Neuronal stem cell (in vitro differentiated cells): ENCODE measurements around the gene NRTN.
"Not testable (repeated sequence)": the region's sequence is repeated elsewhere in the genome, so short reads cannot be mapped to it uniquely, and the experiment has no call there.

ENCODE experiments used
- DNase-seq: peaks from one replicate; pipeline ENCODE4 v3.0.0-alpha.2; 2013; ENCODE audit warnings: low spot score
- H2AFZ ChIP-seq: one replicate; pipeline ENCODE4 v1.6.1; 2013; ENCODE audit warnings: mild to moderate bottlenecking, low read length, inconsistent platforms
- H2AK5ac ChIP-seq: 2 replicates; pipeline ENCODE4 v1.6.1; 2013; ENCODE audit warnings: low read depth, mild to moderate bottlenecking, inconsistent platforms, low read length, moderate library complexity, mixed read lengths
- H2BK120ac ChIP-seq: 2 replicates; pipeline ENCODE4 v1.6.1; 2013; ENCODE audit warnings: low read depth, mild to moderate bottlenecking, inconsistent platforms, low read length, moderate library complexity, mixed read lengths
- H2BK12ac ChIP-seq: one replicate; pipeline ENCODE4 v1.6.1; 2013; ENCODE audit warnings: low read length, inconsistent platforms
- H2BK15ac ChIP-seq: 2 replicates; pipeline ENCODE4 v1.6.1; 2013; ENCODE audit warnings: mild to moderate bottlenecking, low read length, inconsistent platforms, mixed read lengths
- H2BK5ac ChIP-seq: one replicate; pipeline ENCODE4 v1.6.1; 2013; ENCODE audit warnings: inconsistent platforms, mild to moderate bottlenecking, low read length, moderate library complexity
- H3K14ac ChIP-seq: one replicate; pipeline ENCODE4 v1.6.1; 2013; ENCODE audit warnings: low read length, inconsistent platforms
- H3K18ac ChIP-seq: 2 replicates; pipeline ENCODE4 v1.6.1; 2013; ENCODE audit warnings: low read length, inconsistent platforms
- H3K23ac ChIP-seq: 2 replicates; pipeline ENCODE4 v1.6.1; 2013; ENCODE audit warnings: low read depth, mild to moderate bottlenecking, mixed read lengths, low read length, inconsistent platforms; ENCODE audit not compliant: poor library complexity
- H3K27ac ChIP-seq: replicated peaks from 3 replicates; pipeline ENCODE4 v1.5.1; 2013; ENCODE audit warnings: low read length, inconsistent platforms
- H3K27me3 ChIP-seq, 3 experiments: 2 replicates each; pipeline ENCODE4 v1.6.1; 2013; ENCODE audit warnings: low read length in 3 of 3, mild to moderate bottlenecking in 2 of 3, inconsistent platforms in 1 of 3, low read depth in 1 of 3, mixed read lengths in 1 of 3, moderate library complexity in 1 of 3; ENCODE audit not compliant: control insufficient read depth in 3 of 3, insufficient read depth in 3 of 3
- H3K36me3 ChIP-seq, 2 donors: replicated peaks in 1 of 2; 2 replicates each; pipeline ENCODE4 v1.6.1; 2013; ENCODE audit warnings: low read length in 2 of 2; ENCODE audit not compliant: control insufficient read depth in 2 of 2, insufficient read depth in 2 of 2
- H3K4ac ChIP-seq: 2 replicates; pipeline ENCODE4 v1.6.1; 2013; ENCODE audit warnings: inconsistent platforms, mild to moderate bottlenecking, low read length, moderate library complexity
- H3K4me1 ChIP-seq, 2 donors: 1 replicate in 1 of 2; 2 replicates in 1 of 2; pipeline ENCODE4 v1.6.1; 2013; ENCODE audit warnings: low read length in 2 of 2, low read depth in 1 of 2; ENCODE audit not compliant: control insufficient read depth in 2 of 2, insufficient read depth in 1 of 2
- H3K4me2 ChIP-seq: one replicate; pipeline ENCODE4 v1.6.1; 2013; ENCODE audit warnings: mild to moderate bottlenecking, low read length, inconsistent platforms; ENCODE audit not compliant: insufficient read depth, poor library complexity, severe bottlenecking
- H3K4me3 ChIP-seq, 2 donors: 2 replicates each; pipeline ENCODE4 v1.5.1; 2013; ENCODE audit warnings: low read length in 2 of 2, mild to moderate bottlenecking in 2 of 2, inconsistent platforms in 1 of 2, moderate library complexity in 1 of 2
- H3K79me1 ChIP-seq: one replicate; pipeline ENCODE4 v1.6.1; 2013; ENCODE audit warnings: low read depth, mild to moderate bottlenecking, inconsistent platforms, low read length, moderate library complexity
- H3K9ac ChIP-seq: one replicate; pipeline ENCODE4 v1.6.1; 2013; ENCODE audit warnings: mild to moderate bottlenecking, low read depth, low read length, inconsistent platforms; ENCODE audit not compliant: poor library complexity
- H3K9me3 ChIP-seq, 2 donors: replicated peaks in 1 of 2; 2 replicates each; pipeline versions ENCODE3 to v1.6.1; 2013; ENCODE audit warnings: low read length in 2 of 2, mild to moderate bottlenecking in 2 of 2, inconsistent platforms in 1 of 2, low read depth in 1 of 2, mixed read lengths in 1 of 2, moderate library complexity in 1 of 2; ENCODE audit not compliant: control insufficient read depth in 2 of 2, insufficient read depth in 1 of 2
- H4K8ac ChIP-seq: one replicate; pipeline ENCODE4 v1.6.1; 2013; ENCODE audit warnings: low read depth, mild to moderate bottlenecking, inconsistent platforms, low read length, moderate library complexity
- H4K91ac ChIP-seq: one replicate; pipeline ENCODE4 v1.6.1; 2013; ENCODE audit warnings: low read length, low read depth, mild to moderate bottlenecking, inconsistent platforms; ENCODE audit not compliant: poor library complexity
- WGBS, 2 donors: extraction: QIAGEN DNeasy Blood & Tissue Kit; methylation state at CpG; one replicate each; pipeline ENCODE4 v1.1.7; 2013; ENCODE audit warnings: missing lambda C conversion rate in 2 of 2, mixed read lengths in 1 of 2; ENCODE audit not compliant: insufficient read length in 2 of 2, insufficient replicate concordance in 1 of 2; ENCODE audit errors: extremely low coverage in 2 of 2; 5-methylcytosine and 5-hydroxymethylcytosine counted together

NRTN gene

GRCh38 chr19:5867201-5868136 is 62.6 kb downstream of the NRTN start:
- no peak overlapping the region for H3K27ac ChIP-seq
- no peak overlapping the region for H3K4ac ChIP-seq
- H3K79me1 ChIP-seq = peaks cover 2% of the 10 kb centered on the region
- no peaks in the 10 kb centered on the region for H3K9me3 ChIP-seq
- H3K4me3 ChIP-seq = no peak overlapping the region
- no peak overlapping the region for H2AK5ac ChIP-seq
- H3K23ac ChIP-seq = peak overlapping the region; percentile 73
- H4K8ac ChIP-seq = no peak overlapping the region
- no peak for DNase-seq
- H3K9ac ChIP-seq = no peak overlapping the region
- no peak overlapping the region for H2BK120ac ChIP-seq
- H3K14ac ChIP-seq = no peak overlapping the region
- peak overlapping the region; percentile 59 for H2AFZ ChIP-seq
- H3K4me1 ChIP-seq = peaks cover 0 to 3% of the 10 kb centered on the region in 2 donors
- H4K91ac ChIP-seq = no peak overlapping the region
- H2BK12ac ChIP-seq = no peak overlapping the region
- H3K36me3 ChIP-seq = no peaks in the 10 kb centered on the region
- peaks cover 0 to 3% (median 0%) of the 10 kb centered on the region in 3 experiments for H3K27me3 ChIP-seq
- no peak overlapping the region for H2BK15ac ChIP-seq
- no peak overlapping the region for H2BK5ac ChIP-seq
- WGBS, 2 donors = no CpG with 5 or more reads among the region's 31 CpGs
- H3K18ac ChIP-seq = no peak overlapping the region
- H3K4me2 ChIP-seq = no peak overlapping the region

DNA sequence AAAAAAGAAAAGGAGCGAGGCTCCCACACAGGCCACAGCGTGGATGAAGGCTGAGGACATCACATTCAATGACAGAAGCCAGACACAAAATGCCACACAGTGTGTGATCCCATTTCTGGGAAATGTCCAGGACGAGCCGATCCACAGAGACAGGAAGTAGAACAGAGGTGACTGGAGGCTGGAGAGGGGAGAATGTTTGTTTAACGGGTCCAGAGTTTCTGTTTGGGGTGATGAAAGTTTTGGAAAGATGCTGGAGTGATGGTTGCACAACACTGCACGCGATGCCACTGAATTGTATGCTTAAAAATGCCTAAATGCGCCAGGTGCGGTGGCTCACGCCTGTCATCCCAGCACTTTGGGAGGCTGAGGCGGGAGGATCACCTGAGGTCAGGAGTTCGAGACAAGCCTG is 66.1 kb downstream of the NRTN start:
- no peak overlapping the region for H3K4me2 ChIP-seq
- no peak overlapping the region for H3K14ac ChIP-seq
- no peak overlapping the region for H4K91ac ChIP-seq
- H2BK12ac ChIP-seq = no peak overlapping the region
- H3K4ac ChIP-seq = no peak overlapping the region
- H4K8ac ChIP-seq = no peak overlapping the region
- no peak overlapping the region for H3K27ac ChIP-seq
- H3K27me3 ChIP-seq = peaks cover 0 to 3% (median 0%) of the 10 kb centered on the region in 3 experiments
- H3K9me3 ChIP-seq = peaks cover 0 to 2% of the 10 kb centered on the region in 2 donors
- WGBS, 2 donors = no CpG with 5 or more reads among the region's 12 CpGs
- no peak overlapping the region for H3K18ac ChIP-seq
- no peak for DNase-seq
- no peak overlapping the region for H3K4me3 ChIP-seq
- H2AK5ac ChIP-seq = no peak overlapping the region
- H2BK5ac ChIP-seq = no peak overlapping the region
- H3K23ac ChIP-seq = no peak overlapping the region
- H2BK15ac ChIP-seq = no peak overlapping the region
- no peak overlapping the region for H2AFZ ChIP-seq
- peaks cover 2 to 3% of the 10 kb centered on the region in 2 donors for H3K4me1 ChIP-seq
- no peak overlapping the region for H3K9ac ChIP-seq
- H3K79me1 ChIP-seq = no peaks in the 10 kb centered on the region
- H3K36me3 ChIP-seq = no peaks in the 10 kb centered on the region
- H2BK120ac ChIP-seq = no peak overlapping the region

- H3K79me1 ChIP-seq = no peaks in the 10 kb centered on the region
- WGBS, 2 donors = no CpG with 5 or more reads among the region's 12 CpGs
- peaks cover 0 to 2% of the 10 kb centered on the region in 2 donors for H3K9me3 ChIP-seq
- H3K36me3 ChIP-seq = no peaks in the 10 kb centered on the region
- H3K9ac ChIP-seq = no peak overlapping the region
- peaks cover 2 to 14% of the 10 kb centered on the region in 2 donors for H3K4me1 ChIP-seq
- no peak overlapping the region for H4K91ac ChIP-seq
- no peak overlapping the region for H3K4me2 ChIP-seq
- no peak overlapping the region for H2AFZ ChIP-seq
- no peaks in the 10 kb centered on the region for H3K27me3 ChIP-seq
- DNase-seq = no peak
- no peak overlapping the region for H3K27ac ChIP-seq
- H2BK5ac ChIP-seq = peak overlapping the region; percentile 45
- H2BK120ac ChIP-seq = no peak overlapping the region
- no peak overlapping the region for H3K14ac ChIP-seq
- H2BK15ac ChIP-seq = no peak overlapping the region
- no peak overlapping the region for H2BK12ac ChIP-seq
- no peak overlapping the region for H4K8ac ChIP-seq
- H3K18ac ChIP-seq = no peak overlapping the region
- peak overlapping the region in 1 of 2 donors; percentile 23 for H3K4me3 ChIP-seq
- H3K4ac ChIP-seq = no peak overlapping the region
- H3K23ac ChIP-seq = no peak overlapping the region
- H2AK5ac ChIP-seq = no peak overlapping the region
Observed at GRCh38 chr19:5873617-5874199, 68.8 kb downstream of the NRTN start.

GRCh38 chr19:5874496-5874895 is 69.6 kb downstream of the NRTN start:
- not testable (repeated sequence) for H2AK5ac ChIP-seq, H2BK12ac ChIP-seq, H3K4me2 ChIP-seq, H3K4me3 ChIP-seq, H3K14ac ChIP-seq, H2BK15ac ChIP-seq, H3K9me3 ChIP-seq, H3K36me3 ChIP-seq, H3K4ac ChIP-seq, H4K8ac ChIP-seq, H2AFZ ChIP-seq, H4K91ac ChIP-seq, H3K27me3 ChIP-seq, H2BK5ac ChIP-seq, DNase-seq, H3K9ac ChIP-seq, H3K27ac ChIP-seq, H3K23ac ChIP-seq, H2BK120ac ChIP-seq, H3K79me1 ChIP-seq
- H3K4me1 ChIP-seq = peaks cover 2 to 14% of the 10 kb centered on the region in 2 donors
- no CpG with 5 or more reads among the region's 7 CpGs for WGBS, 2 donors
- H3K18ac ChIP-seq = peak overlapping the region; percentile 38
